Right ventricle myocardium inferior (tissue), 1 donor: ENCODE data around the gene CR1. TPM values are rescaled to one million over a fixed set of nuclear protein-coding genes. Genes with fewer than 3 reads are reported as not detected.
"Not testable (repeated sequence)": the region's sequence is repeated elsewhere in the genome, so short reads cannot be mapped to it uniquely, and the experiment has no call there.

Source experiments
- ATAC-seq: fragments of 200-7000 bp; cut with Tn5 transposase; one replicate; pipeline ENCODE4 v1.9.1; 2020; ENCODE audit warnings: mild to moderate bottlenecking, moderate library complexity
- DNase-seq: peaks from one replicate; pipeline ENCODE4 v3.0.0; 2021; ENCODE audit errors: missing footprints
- intact Hi-C: fragments of 100-400 bp; cut with DNase I; formaldehyde crosslinking; loops from one replicate; pipeline ENCODE4 v1.11.0; 2022
- total RNA-seq: library from RNA; stranded (reverse); fragmentation: NEBNext Ultra II Directional; extraction: Animal tissue kit (Norgen Biotek cat#: 25700); gene quantifications from one replicate; pipeline ENCODE4 v1.2.1, GENCODE V29; 2021
- donor health status: DM: no; HTN: yes; CAD: no; lungs with severe emphysema.

CR1 gene
- total RNA-seq, 1 donor from 2014 or later = 2.9 TPM

DNA sequence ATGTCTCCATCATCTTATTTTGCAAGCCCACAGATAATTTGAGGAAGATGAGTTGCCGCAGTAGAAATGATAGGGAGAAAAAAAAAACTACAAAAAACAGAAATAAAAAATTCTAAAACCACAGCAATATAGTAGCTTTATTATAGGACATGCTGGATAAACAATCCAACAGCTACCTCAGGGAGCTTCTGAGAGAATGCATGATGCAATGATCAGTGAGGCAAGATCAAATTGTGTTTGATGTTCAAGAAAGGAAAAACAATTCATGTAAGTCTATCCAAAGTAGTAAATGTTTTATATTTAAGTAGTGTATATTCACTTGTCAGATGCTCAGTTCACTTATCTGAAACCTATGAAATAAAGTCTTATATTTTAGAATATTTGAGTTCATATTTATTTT lies 155.6 kb downstream of the CR1 start:
- DNase-seq (no peak), ATAC-seq (no peak)
- intact Hi-C loops = no loop called here

DNA sequence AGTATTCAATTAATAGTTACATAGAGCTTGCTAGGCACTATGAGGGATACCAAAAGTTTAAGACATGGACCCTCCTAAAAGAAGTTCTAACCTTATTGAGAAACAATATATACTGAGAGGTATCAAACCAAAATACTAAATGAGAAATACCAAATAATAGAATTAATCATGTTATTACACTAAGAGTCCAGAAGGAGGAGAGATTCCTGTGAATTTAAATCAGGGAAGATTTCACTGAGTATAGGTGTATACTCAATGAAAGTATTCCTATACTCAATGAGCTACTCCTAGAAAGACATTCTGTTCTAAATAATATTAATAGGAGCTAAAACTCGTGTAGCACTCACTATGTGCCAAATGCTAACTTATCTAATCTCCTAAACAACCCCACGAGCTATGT lies 158.4 kb downstream of the CR1 start:
- no peak for ATAC-seq
- DNase-seq = no peak
- intact Hi-C loops = no loop called here

DNA sequence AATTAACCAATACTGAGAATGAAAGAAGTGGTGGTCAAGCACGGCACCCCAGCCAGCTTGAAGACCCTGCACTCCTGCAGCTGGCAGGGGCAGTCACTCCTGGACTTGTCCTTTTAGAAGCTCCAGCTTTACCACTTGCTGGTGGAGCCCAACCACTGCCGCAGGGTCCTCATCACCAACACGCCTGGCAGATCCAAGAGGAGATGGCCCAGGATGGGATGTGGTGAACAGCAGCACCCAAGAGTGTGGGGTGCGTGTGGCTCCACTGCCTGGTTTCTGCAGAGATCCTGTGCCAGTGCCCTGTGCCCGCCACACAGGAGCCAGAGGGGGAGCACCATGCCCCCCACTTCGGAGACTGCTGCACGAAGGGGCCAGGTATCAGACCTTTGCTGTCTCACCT lies 162.5 kb downstream of the CR1 start:
- ATAC-seq (no peak), DNase-seq (no peak)
- intact Hi-C loops = no loop called here

DNA sequence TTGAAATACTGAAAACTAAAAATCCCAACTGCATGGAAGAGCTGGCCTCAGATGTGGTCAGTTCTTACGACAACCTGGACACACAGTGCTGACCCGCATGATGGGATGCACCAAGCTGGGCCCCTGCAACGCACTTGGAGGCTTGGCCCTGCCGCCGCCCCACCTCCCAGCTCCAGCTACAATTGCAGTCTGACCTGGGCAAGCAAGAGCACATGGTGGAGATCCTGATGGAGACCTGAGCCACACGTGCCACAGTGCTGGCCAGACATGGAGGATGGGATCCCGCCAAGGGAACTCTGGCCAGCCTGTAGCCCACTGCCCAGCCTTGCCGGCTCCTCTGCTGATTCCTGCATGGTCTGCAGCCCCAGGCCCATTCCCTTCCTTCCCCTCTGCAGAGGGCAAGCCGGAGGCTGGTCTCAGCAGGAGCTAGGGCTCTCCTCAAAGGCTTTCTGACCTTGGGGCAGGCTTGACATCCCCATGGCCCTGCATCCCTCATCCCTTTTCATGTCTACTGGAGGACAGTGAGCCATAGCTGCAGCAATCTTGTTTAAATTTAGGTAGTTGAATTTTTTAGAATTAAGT lies 163.0 kb downstream of the CR1 start:
- ATAC-seq (no peak), DNase-seq (no peak)
- intact Hi-C loops = no loop called here

DNA sequence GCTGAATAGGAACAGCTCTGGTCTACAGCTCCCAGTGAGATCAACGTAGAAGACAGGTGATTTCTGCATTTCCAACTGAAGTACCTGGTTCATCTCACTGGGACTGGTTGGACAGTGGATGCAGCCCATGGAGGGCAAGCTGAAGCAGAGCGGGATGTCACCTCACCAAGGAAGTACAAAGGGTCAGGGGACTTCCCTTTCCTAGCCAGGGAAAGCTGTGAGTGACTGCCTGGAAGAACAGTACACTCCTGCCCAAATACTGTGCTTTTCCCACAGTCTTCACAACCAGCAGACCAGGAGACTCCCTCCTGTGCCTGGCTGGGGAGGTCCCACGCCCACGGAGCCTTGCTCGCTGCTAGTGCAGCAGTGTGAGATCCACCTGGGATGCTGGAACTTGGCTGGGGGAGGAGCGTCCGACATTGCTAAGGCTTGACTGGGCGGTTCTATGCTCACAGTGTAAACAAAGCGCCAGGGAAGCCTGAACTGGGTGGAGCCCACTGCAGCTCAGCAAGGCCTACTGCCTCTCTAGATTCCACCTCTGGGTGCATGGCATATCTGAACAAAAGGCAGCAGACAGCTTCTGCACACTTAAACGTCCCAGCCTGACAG lies 163.7 kb downstream of the CR1 start:
- intact Hi-C loops = no loop called here
- DNase-seq (no peak), ATAC-seq (no peak)

DNA sequence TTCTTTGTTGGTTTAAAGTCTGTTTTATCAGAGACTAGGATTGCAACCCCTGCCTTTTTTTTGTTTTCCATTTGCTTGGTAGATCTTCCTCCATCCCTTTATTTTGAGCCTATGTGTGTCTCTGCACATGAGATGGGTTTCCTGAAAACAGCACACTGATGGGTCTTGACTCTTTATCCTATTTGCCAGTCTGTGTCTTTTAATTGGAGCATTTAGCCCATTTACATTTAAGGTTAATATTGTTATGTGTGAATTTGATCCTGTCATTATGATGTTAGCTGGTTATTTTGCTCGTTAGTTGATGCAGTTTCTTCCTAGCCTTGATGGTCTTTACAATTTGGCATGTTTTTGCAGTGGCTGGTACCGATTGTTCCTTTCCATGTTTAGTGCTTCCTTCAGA lies 165.5 kb downstream of the CR1 start:
- DNase-seq, intact Hi-C loops, ATAC-seq: not testable (repeated sequence)

DNA sequence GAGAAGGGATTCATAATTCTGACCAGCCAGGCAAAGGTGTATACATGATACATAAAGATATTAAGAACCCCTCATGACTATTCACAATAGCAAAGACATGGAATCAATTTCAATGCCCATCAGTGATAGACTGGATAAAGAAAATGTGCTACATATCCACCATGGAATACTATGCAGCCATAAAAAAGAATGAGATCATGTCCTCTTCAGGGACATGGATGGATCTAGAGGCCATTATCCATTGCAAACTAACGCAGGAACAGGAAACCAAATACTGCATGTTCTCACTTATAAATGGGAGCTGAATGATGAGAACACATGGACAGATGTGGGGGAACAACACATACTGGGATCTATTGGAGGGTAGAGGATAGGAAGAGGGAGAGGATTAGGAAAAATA lies 170.4 kb downstream of the CR1 start:
- ATAC-seq (no peak), DNase-seq (no peak)
- intact Hi-C loops = no loop called here

DNA sequence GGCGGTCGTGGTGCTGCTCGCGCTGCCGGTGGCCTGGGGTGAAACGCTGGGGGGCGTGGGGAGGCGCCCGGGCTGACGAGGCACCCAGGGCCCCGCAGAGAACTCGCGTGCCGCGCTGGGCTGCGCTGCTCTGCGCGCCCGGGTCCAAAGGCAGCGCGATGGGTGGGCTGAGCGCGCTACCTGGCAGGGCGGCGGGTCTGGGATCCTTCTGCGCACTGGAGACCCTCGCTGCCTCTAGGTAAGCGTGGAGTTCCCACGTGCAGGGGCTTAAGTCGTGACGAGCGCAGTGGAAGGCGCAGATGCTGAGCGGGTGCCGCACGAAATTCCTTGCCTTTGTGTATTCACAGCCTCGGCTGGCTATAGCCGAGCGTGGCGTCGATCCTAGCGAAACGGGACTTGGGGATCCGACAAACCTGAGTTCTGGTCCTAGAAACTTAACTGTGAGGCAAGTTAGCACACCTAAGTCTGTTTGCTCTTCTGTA lies 173.6 kb downstream of the CR1 start:
- ATAC-seq (no peak), DNase-seq (no peak)
- intact Hi-C loops = no loop called here

DNA sequence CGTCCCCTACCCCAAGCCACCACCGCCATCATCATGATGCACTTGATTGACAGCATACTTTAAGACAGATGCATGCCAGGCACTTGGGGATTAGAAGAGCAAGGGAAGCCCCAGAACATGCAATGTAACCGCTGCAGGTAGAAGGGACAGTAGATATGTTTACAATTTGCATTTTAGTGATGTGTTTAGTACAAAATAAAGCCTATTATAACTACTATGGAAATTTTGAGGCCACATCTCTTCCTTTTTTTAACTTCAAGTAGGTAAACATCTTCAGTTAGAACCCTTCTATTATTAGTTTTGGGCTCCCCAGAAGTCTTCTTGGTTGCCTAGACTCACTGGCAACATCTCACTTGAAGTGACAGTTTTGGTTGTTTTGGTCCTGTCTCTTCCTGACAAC lies 174.2 kb downstream of the CR1 start:
- no peak for ATAC-seq
- no peak for DNase-seq
- intact Hi-C loops = no loop called here

DNA sequence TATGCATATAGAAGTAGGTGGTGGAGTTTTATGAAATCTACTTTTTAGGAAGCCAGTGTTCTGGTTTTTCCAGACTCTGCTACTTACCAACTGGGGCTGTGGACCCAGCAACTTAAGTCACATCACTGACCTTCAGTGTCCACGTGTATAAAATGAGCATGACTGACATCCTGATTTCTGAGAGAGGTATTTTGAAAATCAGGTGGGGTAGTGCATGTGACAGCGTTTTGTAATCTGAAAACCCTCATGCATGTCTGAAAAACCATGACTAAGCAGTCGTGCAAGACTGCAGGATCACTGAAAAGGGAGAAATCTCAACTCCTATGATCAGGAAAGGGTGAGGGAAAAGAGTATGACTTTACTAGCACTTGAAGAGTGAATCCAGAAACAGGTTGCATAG lies 175.0 kb downstream of the CR1 start:
- intact Hi-C loops = no loop called here
- no peak for DNase-seq
- no peak for ATAC-seq

DNA sequence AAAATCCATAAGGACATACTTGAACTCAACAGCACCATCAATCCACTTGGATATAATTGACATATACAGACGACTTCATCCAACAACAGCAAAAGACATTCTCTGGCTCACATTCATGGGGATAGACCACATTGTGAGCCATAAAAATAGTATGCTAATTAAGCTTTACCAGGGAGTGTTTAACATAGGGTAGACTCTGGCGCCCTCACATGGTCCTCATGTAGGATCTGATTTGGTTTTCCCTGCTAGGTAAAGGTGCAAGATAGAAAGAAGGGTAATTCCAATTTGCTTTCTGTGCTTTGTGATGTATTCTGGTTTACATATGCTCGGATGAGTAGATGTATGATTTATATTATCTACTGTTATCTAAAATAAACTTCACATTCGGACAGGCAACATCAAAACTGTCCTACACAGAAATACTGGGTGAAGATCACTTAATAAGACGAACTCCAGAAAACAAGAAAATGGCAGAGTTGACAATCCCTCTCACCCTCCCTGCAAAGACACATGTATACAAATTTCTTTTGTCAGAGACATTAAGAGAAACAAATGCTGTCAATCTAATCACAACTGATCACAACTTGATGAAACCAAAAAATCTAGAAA lies 176.7 kb downstream of the CR1 start:
- no peak for ATAC-seq
- intact Hi-C loops = no loop called here

DNA sequence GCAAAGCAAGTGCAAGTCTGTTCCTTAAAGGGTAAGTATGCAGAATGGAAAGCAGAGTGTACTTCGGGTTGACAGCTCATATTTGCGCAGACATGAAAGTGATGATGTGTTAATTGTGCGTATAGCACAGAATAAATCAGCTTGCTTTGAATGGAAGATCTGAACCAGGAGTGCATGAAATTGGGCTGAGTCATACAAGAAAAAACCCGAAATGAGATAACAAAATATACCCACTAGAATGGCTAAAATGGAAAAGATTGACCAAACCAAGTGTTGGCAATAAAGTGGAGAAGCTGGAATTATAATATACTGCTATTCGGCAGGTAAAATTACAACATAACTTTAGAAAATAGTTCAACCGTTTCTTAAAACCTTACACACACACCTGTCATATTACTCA lies 177.4 kb downstream of the CR1 start:
- DNase-seq (no peak), ATAC-seq (no peak)
- intact Hi-C loops = no loop called here

More for the DNA sequence above, 176.7 kb downstream of the CR1 start:
- no peak for DNase-seq

DNA sequence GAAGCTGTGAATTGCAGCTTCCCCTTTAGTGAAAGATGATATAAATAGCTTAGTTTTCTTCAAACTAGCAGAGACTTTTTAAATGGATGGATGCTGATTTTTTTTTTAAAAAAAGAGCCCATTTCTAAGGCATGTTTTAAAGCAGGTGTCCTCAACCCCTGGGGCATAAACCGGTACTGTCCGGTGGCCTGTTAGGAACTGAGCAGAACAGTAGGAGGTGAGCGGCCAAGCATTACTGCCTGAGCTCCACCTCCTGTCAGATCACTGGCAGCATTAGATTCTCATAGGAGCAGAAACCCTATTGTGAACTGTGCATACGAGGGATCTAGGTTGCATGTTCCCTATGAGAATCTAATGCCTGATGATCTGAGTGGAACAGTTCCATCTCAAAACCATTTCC lies 180.2 kb downstream of the CR1 start:
- DNase-seq = no peak
- ATAC-seq = no peak
- intact Hi-C loops = no loop called here

DNA sequence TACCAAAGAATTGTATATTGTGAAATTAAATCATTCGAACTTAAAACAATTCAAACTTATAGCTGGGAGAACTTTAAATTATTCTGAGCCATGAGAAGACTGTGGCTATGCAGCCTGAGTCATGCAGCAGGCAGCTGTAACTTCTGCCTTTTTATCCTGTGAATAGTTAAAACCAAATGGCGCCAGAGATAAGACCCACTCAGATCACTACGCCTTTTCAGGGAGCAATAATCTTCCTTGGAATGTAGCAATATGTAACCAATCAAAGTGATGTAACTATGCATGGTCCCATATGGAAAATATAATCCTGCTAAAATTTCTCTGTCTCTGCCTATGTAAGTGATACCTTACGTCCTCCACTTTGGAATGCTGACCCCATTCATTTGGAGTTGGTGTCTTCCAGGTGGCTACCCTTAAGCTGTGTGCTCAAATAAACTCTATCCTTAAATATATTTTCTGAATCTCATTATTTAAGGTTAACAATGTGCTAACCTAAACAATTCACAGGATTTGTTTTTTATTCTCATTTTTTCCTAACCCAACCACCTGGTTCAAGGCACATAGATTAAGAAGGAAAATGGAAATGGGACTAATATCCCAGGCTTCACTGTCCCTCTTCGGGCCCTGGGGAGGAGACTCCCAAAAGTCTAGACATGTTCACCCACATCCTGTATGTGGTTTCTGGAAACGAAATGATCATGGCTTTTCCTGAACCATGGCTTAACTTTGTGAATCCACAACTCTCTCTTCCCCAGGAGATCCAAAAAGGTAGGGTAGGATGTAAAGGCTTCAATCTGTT lies 184.8 kb downstream of the CR1 start:
- ATAC-seq, DNase-seq, intact Hi-C loops: not testable (repeated sequence)

DNA sequence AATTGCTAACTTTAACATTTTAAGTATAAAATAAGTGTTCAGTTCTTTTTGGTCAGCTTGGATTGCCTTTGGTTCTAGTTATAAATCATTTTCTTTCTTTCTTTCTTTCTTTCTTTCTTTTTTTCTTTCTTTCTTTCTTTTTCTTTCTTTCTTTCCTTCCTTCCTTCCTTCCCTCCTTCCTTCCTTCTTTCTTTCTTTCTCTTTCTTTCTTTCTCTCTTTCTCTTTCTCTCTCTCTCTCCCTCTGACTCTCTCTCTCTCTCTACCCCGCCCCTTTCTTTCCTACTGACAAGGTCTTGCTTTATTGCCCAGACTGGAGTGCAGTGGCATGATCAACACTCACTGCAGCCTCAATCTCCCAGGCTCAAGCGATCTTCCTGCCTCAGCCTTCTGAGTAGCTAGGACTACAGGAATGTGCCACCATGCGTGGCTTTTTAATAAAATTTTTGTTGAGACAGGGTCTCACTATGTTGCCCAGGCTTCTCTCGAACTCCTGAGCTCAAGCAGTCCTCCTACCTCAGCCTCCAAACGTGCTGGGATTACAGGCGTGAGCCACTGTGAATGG lies 187.0 kb downstream of the CR1 start:
- ATAC-seq, DNase-seq, intact Hi-C loops: not testable (repeated sequence)

DNA sequence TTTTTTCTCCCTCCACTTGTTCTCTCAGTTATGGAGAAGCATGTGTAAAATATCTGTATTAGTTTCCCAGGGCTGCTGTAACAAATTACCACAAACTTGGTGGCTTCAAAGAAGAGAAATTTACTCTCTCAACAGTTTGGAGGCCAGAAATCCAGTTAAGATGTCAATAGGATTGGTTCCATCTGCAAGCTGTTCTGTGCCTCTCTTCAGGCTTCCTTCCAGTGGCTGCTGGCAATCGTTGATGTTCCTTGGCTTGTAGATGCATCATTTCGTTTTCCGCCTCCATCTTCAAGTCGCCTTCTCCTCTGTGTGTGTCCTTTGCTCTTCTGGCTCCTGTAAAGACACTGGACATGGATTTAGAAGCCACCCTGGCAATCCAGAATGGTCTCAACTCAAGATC lies 194.6 kb downstream of the CR1 start:
- ATAC-seq, DNase-seq, intact Hi-C loops: not testable (repeated sequence)

DNA sequence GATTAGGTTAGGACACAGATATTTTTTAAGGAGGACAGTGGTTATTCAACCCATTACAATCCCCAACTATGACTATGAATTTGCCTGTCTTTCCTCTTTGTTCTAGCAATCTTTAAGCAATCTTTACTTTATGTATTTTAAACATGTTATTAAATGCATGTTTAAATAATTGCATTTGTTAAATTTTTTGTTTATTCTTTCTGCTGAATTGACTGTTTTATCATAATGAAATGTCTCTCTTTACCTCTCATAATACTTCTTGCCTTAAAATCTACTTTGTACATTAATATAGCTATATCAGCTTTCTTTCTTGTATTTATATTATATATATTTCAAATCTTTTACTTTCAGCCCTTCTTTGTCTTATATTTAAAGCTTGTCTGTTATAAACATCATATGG lies 195.1 kb downstream of the CR1 start:
- no peak for DNase-seq
- intact Hi-C loops = no loop called here
- ATAC-seq = no peak
